Measurements from ENCODE around the gene RPRD1B. TPM values are rescaled to one million over a fixed set of nuclear protein-coding genes. Genes with fewer than 3 reads are reported as not detected.

Gene RPRD1B
- total and polyA plus RNA-seq, 4 donors, result 5.8 to 34.3 (median 29.4) TPM

- TF ChIP-seq RXRA (IDR thresholded peaks at IDR 0.05) (no peak), GABPA (IDR thresholded peaks at IDR 0.05 in 1 of 2, conservative IDR thresholded peaks at IDR 0.05 in 1 of 2) (no peak), HNF4A (conservative IDR thresholded peaks at IDR 0.05) (no peak), NR2F2 (IDR thresholded peaks at IDR 0.05) (no peak), HNF4G (IDR thresholded peaks at IDR 0.05) (no peak), YY1 (IDR thresholded peaks at IDR 0.05) (no peak), RAD21 (IDR thresholded peaks at IDR 0.05) (no peak), JUND (IDR thresholded peaks at IDR 0.05) (no peak), EGR1 (IDR thresholded peaks at IDR 0.05; ENCODE audit: low read depth in 2 of 2) (no peak), ATF3 (IDR thresholded peaks at IDR 0.05) (no peak), MAX (IDR thresholded peaks at IDR 0.05) (no peak)
- TF ChIP-seq, protein P1, sequence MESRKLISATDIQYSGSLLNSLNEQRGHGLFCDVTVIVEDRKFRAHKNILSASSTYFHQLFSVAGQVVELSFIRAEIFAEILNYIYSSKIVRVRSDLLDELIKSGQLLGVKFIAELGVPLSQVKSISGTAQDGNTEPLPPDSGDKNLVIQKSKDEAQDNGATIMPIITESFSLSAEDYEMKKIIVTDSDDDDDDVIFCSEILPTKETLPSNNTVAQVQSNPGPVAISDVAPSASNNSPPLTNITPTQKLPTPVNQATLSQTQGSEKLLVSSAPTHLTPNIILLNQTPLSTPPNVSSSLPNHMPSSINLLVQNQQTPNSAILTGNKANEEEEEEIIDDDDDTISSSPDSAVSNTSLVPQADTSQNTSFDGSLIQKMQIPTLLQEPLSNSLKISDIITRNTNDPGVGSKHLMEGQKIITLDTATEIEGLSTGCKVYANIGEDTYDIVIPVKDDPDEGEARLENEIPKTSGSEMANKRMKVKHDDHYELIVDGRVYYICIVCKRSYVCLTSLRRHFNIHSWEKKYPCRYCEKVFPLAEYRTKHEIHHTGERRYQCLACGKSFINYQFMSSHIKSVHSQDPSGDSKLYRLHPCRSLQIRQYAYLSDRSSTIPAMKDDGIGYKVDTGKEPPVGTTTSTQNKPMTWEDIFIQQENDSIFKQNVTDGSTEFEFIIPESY (IDR thresholded peaks at IDR 0.05), result no peak
- TF ChIP-seq, protein P2, sequence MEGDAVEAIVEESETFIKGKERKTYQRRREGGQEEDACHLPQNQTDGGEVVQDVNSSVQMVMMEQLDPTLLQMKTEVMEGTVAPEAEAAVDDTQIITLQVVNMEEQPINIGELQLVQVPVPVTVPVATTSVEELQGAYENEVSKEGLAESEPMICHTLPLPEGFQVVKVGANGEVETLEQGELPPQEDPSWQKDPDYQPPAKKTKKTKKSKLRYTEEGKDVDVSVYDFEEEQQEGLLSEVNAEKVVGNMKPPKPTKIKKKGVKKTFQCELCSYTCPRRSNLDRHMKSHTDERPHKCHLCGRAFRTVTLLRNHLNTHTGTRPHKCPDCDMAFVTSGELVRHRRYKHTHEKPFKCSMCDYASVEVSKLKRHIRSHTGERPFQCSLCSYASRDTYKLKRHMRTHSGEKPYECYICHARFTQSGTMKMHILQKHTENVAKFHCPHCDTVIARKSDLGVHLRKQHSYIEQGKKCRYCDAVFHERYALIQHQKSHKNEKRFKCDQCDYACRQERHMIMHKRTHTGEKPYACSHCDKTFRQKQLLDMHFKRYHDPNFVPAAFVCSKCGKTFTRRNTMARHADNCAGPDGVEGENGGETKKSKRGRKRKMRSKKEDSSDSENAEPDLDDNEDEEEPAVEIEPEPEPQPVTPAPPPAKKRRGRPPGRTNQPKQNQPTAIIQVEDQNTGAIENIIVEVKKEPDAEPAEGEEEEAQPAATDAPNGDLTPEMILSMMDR (IDR thresholded peaks at IDR 0.05; ENCODE audit: low read depth, low read length, missing input control), result no peak
- TF ChIP-seq, protein P3, sequence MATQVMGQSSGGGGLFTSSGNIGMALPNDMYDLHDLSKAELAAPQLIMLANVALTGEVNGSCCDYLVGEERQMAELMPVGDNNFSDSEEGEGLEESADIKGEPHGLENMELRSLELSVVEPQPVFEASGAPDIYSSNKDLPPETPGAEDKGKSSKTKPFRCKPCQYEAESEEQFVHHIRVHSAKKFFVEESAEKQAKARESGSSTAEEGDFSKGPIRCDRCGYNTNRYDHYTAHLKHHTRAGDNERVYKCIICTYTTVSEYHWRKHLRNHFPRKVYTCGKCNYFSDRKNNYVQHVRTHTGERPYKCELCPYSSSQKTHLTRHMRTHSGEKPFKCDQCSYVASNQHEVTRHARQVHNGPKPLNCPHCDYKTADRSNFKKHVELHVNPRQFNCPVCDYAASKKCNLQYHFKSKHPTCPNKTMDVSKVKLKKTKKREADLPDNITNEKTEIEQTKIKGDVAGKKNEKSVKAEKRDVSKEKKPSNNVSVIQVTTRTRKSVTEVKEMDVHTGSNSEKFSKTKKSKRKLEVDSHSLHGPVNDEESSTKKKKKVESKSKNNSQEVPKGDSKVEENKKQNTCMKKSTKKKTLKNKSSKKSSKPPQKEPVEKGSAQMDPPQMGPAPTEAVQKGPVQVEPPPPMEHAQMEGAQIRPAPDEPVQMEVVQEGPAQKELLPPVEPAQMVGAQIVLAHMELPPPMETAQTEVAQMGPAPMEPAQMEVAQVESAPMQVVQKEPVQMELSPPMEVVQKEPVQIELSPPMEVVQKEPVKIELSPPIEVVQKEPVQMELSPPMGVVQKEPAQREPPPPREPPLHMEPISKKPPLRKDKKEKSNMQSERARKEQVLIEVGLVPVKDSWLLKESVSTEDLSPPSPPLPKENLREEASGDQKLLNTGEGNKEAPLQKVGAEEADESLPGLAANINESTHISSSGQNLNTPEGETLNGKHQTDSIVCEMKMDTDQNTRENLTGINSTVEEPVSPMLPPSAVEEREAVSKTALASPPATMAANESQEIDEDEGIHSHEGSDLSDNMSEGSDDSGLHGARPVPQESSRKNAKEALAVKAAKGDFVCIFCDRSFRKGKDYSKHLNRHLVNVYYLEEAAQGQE (IDR thresholded peaks at IDR 0.05), result no peak
- DNase-seq (ENCODE audit: low spot score), result no peak
- H3K27me3 ChIP-seq (ENCODE audit: control insufficient read depth in 4 of 4, insufficient read depth in 4 of 4, low read length in 3 of 4), result no peaks in the 10 kb centered on the region
- no peaks in the 10 kb centered on the region for H3K9me3 ChIP-seq (ENCODE audit: control insufficient read depth in 4 of 4, low read length in 3 of 4)
- H3K27ac ChIP-seq (ENCODE audit: low read depth in 1 of 2, low read length in 2 of 2), result no peak overlapping the region
- H3K4me1 ChIP-seq (ENCODE audit: control insufficient read depth in 4 of 4, insufficient read depth in 4 of 4, low read length in 3 of 4), result peaks cover 9 to 31% (median 25%) of the 10 kb centered on the region in 4 donors
- WGBS, result 92% methylated on average over 6 of the region's 6 CpGs
- no peak overlapping the region for H3K4me3 ChIP-seq (ENCODE audit: low read depth in 1 of 3, low read length in 3 of 3)
- H3K9ac ChIP-seq (ENCODE audit: low read depth in 1 of 2, low read length in 2 of 2), result no peak overlapping the region
- peaks cover 0 to 21% (median 10%) of the 10 kb centered on the region in 4 donors for H3K36me3 ChIP-seq (ENCODE audit: control insufficient read depth in 4 of 4, insufficient read depth in 3 of 4, low read depth in 1 of 4, low read length in 3 of 4)
Observed at GRCh38 chr20:38055848-38056247, 22.3 kb downstream of the RPRD1B start.

- Histone ChIP-seq H3K36me3 (ENCODE audit: control insufficient read depth in 4 of 4, insufficient read depth in 3 of 4, low read depth in 1 of 4, low read length in 3 of 4) (peaks cover 0 to 22% (median 12%) of the 10 kb centered on the region in 4 donors), H3K9ac (ENCODE audit: low read depth in 1 of 2, low read length in 2 of 2) (no peak overlapping the region), H3K4me1 (ENCODE audit: control insufficient read depth in 4 of 4, insufficient read depth in 4 of 4, low read length in 3 of 4) (peaks cover 6 to 27% (median 20%) of the 10 kb centered on the region in 4 donors), H3K27ac (ENCODE audit: low read depth in 1 of 2, low read length in 2 of 2) (peak overlapping the region; percentile 23 to 48), H3K27me3 (ENCODE audit: control insufficient read depth in 4 of 4, insufficient read depth in 4 of 4, low read length in 3 of 4) (no peaks in the 10 kb centered on the region), H3K4me3 (ENCODE audit: low read depth in 1 of 3, low read length in 3 of 3) (no peak overlapping the region), H3K9me3 (ENCODE audit: control insufficient read depth in 4 of 4, low read length in 3 of 4) (no peaks in the 10 kb centered on the region)
- 21% methylated on average over 7 of the region's 7 CpGs for WGBS
- peak; percentile 86 for DNase-seq (ENCODE audit: low spot score)
- no peak for TF ChIP-seq HNF4G (IDR thresholded peaks at IDR 0.05)
- TF ChIP-seq RAD21 (IDR thresholded peaks at IDR 0.05), result peak; percentile 97
- TF ChIP-seq HNF4A (conservative IDR thresholded peaks at IDR 0.05), result no peak
- no peak for TF ChIP-seq SP1 (IDR thresholded peaks at IDR 0.05)
- TF ChIP-seq FOXA2 (IDR thresholded peaks at IDR 0.05), result no peak
- TF ChIP-seq MAX (IDR thresholded peaks at IDR 0.05), result peak; percentile 11
- TF ChIP-seq, protein P1 (IDR thresholded peaks at IDR 0.05), result no peak
- no peak for TF ChIP-seq GABPA (IDR thresholded peaks at IDR 0.05 in 1 of 2, conservative IDR thresholded peaks at IDR 0.05 in 1 of 2)
- no peak for TF ChIP-seq FOXA1 (IDR thresholded peaks at IDR 0.05)
- TF ChIP-seq, protein P3 (IDR thresholded peaks at IDR 0.05), result no peak
- TF ChIP-seq JUND (IDR thresholded peaks at IDR 0.05), result no peak
Observed at GRCh38 chr20:38057351-38057972, 23.9 kb downstream of the RPRD1B start.
